HL-60 (cell line): ENCODE results near the gene PDK3.

Experiments
- DNase-seq, 2 experiments: peaks; one replicate each; pipeline ENCODE4 v3.0.0-alpha.2; 2010 to 2020; ENCODE audit warnings: low read depth in 1 of 2, low spot score in 1 of 2
- H3K27ac ChIP-seq: fragments of 250-450 bp; sonication (Bioruptor Pico); replicated peaks from 2 replicates; pipeline ENCODE4 v1.5.1; 2020; ENCODE audit warnings: mild to moderate bottlenecking, moderate library complexity
- H3K27me3 ChIP-seq: fragments of 250-450 bp; sonication (Bioruptor Pico); 2 replicates; pipeline ENCODE4 v1.5.1; 2021; ENCODE audit warnings: mild to moderate bottlenecking, moderate library complexity; ENCODE audit not compliant: insufficient read depth, poor library complexity, severe bottlenecking
- H3K4me3 ChIP-seq: replicated peaks from 2 replicates; pipeline ENCODE4 v1.5.1; 2011; ENCODE audit warnings: mild to moderate bottlenecking, control low read depth, low read length; ENCODE audit not compliant: insufficient read depth
- CTCF ChIP-seq: IDR thresholded peaks from one replicate; pipeline ENCODE4 v1.5.1; 2011; ENCODE audit warnings: low read length, control low read depth, inconsistent platforms; ENCODE audit not compliant: insufficient read depth
- GABPA ChIP-seq: IDR thresholded peaks from 2 replicates; pipeline ENCODE4 v1.6.1; 2012; ENCODE audit warnings: low read depth
- POLR2AphosphoS5 ChIP-seq: IDR thresholded peaks from 2 replicates; pipeline ENCODE4 v1.6.1; 2012; ENCODE audit warnings: low read depth
- REST ChIP-seq: IDR thresholded peaks from 2 replicates; pipeline ENCODE4 v1.6.1; 2012; ENCODE audit warnings: low read depth; ENCODE audit not compliant: insufficient replicate concordance
- SPI1 ChIP-seq: IDR thresholded peaks from 2 replicates; pipeline ENCODE4 v1.6.1; 2012; ENCODE audit warnings: low read depth, mild to moderate bottlenecking, borderline replicate concordance

Gene PDK3

DNA sequence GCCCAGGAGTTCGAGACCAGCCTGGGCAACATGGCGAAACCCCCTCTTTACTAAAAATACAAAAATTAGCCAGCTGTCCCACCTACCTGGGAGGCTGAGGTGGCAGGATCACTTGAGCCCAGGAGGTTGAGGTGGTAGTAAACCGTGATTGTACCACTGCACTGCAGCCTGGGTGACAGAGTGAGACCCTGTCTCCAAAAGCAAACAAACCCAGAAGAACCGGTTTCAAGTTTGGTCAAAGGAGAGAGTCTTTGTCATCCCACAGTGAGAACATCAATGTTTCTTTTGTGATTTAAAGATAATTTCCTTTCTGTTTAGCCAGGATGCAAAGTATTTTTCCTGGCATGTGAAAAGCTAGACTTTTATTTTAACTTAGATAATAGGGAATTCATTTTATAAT is 26.7 kb downstream of the PDK3 start:
- no peak overlapping the region for H3K27ac ChIP-seq
- no peak for DNase-seq
- TF ChIP-seq GABPA (no peak), POLR2AphosphoS5 (no peak), SPI1 (no peak), CTCF (no peak), REST (no peak)
- H3K4me3 ChIP-seq, result no peak overlapping the region
- H3K27me3 ChIP-seq, result no peaks in the 10 kb centered on the region

DNA sequence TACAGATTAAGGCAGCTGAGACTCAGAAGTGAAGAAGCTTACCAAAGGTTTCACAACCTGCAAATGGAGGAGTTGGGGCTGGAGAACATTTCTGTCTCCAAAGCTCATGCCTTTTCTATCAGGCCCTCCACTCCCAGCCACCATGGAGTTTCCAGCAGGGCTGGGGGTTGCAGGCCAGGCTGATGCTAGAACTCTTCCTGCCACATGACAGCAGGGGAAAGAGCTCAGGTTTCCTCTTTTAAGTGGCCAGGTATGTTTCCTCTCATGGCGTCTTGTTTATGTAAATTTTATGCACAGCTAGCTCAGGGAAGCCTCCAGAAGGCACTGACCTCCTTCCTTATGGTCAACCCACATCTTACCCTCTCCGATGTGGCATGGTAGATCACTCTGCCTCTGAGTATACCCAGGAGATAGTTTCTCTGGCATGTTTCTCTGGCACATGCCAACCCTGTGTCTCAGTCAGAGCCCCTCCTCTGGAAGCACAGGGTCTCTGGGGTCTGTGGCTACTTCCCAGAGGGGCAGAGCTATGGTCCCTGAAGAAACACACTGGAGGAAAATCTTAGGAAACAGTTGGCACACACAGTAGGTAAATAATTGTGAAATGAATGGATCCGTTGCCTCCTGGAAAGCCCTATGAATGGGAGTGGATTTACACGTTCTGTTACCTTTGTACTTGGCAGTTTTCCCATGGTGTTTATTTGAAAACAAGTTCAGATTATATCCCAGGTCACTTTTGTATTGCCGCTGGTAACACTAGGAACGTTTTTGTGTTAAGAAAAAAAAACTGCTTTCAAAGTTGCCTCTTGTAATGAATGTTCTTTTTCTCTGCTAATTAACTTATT is 28.9 kb downstream of the PDK3 start:
- no peak for TF ChIP-seq SPI1
- no peak for TF ChIP-seq REST
- no peak for TF ChIP-seq GABPA
- TF ChIP-seq CTCF, result no peak
- no peak for TF ChIP-seq POLR2AphosphoS5
- no peak for DNase-seq
- Histone ChIP-seq H3K27me3 (no peaks in the 10 kb centered on the region), H3K4me3 (no peak overlapping the region), H3K27ac (no peak overlapping the region)

DNA sequence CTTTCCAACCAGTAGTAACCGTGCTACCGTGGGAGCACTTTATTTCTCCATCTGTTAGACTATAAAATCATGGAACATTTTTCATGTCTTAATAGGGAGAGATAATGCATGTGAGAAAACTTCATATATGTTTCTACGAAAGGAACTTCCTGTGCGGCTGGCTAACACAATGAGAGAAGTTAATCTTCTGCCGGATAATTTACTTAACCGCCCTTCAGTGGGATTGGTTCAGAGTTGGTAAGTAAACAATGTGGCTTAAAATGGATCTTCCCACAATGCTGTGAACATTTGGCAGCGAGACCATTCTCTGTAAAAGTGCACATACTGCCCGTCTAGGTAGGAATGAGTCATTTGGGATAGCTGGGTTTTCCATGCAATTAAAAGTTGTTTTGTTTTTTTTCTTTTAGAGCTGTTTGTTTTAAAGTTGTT is 29.6 kb downstream of the PDK3 start:
- no peak for DNase-seq

More for the DNA sequence above, 29.6 kb downstream of the PDK3 start:
- no peak overlapping the region for H3K4me3 ChIP-seq
- H3K27ac ChIP-seq, result no peak overlapping the region
- TF ChIP-seq REST (no peak), SPI1 (no peak), POLR2AphosphoS5 (no peak), GABPA (no peak), CTCF (no peak)
- H3K27me3 ChIP-seq, result no peaks in the 10 kb centered on the region
